A673 (cell line): ENCODE results near the gene ELOB.

ENCODE experiments used
- EZH2 ChIP-seq: fragments of 200-600 bp; sonication (generic); IDR thresholded peaks from 2 replicates; pipeline ENCODE4 v1.6.1; 2017; ENCODE audit warnings: borderline replicate concordance, low read depth, mild to moderate bottlenecking, mixed read lengths, antibody characterized with exemption, low read length; ENCODE audit not compliant: poor library complexity, severe bottlenecking
- TF ChIP-seq, protein P1 (sequence below): fragments of 300-800, 200-600 bp; sonication (generic); conservative IDR thresholded peaks from 2 replicates; pipeline ENCODE4 v1.5.1; 2017; ENCODE audit warnings: low read depth, mild to moderate bottlenecking, antibody characterized with exemption, low read length, moderate library complexity, mixed read lengths

DNA sequence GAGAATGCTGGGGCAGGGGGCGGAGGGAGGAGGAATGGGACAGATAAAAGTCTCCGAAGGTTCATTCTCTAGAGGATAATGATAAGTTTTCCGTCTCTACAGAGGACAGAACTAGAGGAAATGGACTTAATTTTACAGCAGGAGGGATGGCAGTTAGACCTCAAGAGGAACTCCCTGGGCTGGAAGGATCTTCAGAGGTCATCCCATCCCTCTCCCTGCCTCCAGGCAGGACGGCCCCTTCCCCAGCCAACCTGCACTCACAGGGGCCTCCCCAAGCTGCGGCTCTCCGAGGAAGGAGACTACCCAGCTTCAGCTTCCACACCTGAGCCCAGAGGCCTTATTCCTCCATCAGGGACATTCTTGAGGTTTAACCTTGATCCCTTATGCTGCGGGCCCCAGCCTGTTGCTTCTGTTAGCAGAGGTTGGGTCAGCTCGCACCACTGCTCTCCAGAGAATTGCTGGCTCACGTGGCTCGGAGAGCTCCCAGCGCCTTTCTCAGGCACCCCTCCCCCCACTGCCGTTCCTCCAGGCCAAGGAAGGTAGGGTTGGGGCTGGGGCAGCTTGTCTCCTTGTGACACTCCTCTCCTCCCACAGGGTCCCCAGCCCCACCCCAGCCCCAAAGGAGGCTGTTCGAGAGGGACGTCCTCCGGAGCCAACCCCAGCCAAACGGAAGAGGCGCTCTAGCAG is 8.5 kb downstream of the ELOB start:
- no peak for TF ChIP-seq EZH2
- TF ChIP-seq, protein P1, sequence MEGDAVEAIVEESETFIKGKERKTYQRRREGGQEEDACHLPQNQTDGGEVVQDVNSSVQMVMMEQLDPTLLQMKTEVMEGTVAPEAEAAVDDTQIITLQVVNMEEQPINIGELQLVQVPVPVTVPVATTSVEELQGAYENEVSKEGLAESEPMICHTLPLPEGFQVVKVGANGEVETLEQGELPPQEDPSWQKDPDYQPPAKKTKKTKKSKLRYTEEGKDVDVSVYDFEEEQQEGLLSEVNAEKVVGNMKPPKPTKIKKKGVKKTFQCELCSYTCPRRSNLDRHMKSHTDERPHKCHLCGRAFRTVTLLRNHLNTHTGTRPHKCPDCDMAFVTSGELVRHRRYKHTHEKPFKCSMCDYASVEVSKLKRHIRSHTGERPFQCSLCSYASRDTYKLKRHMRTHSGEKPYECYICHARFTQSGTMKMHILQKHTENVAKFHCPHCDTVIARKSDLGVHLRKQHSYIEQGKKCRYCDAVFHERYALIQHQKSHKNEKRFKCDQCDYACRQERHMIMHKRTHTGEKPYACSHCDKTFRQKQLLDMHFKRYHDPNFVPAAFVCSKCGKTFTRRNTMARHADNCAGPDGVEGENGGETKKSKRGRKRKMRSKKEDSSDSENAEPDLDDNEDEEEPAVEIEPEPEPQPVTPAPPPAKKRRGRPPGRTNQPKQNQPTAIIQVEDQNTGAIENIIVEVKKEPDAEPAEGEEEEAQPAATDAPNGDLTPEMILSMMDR, result no peak
